K562 (cell line): Measurements from ENCODE around the gene UNC45B. TPM values are rescaled to one million over a fixed set of nuclear protein-coding genes. Genes with fewer than 3 reads are reported as not detected.

ENCODE experiments used
- ATAC-seq: fragments of 200-7000 bp; cut with Tn5 transposase; 3 replicates; pipeline ENCODE4 v1.9.1; 2020; ENCODE audit warnings: moderate library complexity
- BruUV-seq: library from RNA; stranded (reverse); fragments of 400-500 nt; replicated peaks from 2 replicates; lab custom pipeline; 2021; lab: Mats Ljungman, UMichigan
- CTCF ChIA-PET: fragments of 300-600 bp; formaldehyde crosslinking; extraction: SDS; loops from one replicate; lab custom pipeline; 2021; ENCODE audit warnings: low intra/inter-chr PET ratio; lab: Yijun Ruan, JAX
- POLR2A ChIA-PET: fragments of 300-600, 350-650 bp; sonication (Branson Sonifier 250); formaldehyde crosslinking; extraction: SDS; loops from one replicate; lab custom pipeline; 2021; ENCODE audit warnings: antibody characterized with exemption, inconsistent platforms; lab: Yijun Ruan, JAX
- DNase-seq, 4 experiments: peaks; one replicate each; pipeline versions ENCODE4 v3.0.0 to v3.0.0-alpha.2; 2011 to 2018; ENCODE audit warnings: low spot score in 3 of 4, mixed read lengths in 3 of 4; ENCODE audit errors: extremely low read depth in 1 of 4
- FAIRE-seq: peaks from 2 replicates; lab custom pipeline; 2011; peaks lifted over from hg19 to GRCh38; lab: Jason Lieb, UNC
- H2AFZ ChIP-seq: 2 replicates; pipeline ENCODE4 v1.6.0; 2011; ENCODE audit warnings: low read depth, low read length, control low read depth, inconsistent platforms
- H3K27ac ChIP-seq: fragments of 200-600 bp; 3 replicates; pipeline ENCODE4 v1.8.0; 2011; ENCODE audit warnings: low read depth, mild to moderate bottlenecking, control low read depth, inconsistent platforms, low read length, moderate library complexity, mixed read lengths; ENCODE audit errors: extremely low read depth
- H3K27me3 ChIP-seq, 2 experiments: fragments of 300-600 bp in 1 of 2; 2 replicates in 1 of 2; 3 replicates in 1 of 2; pipeline versions ENCODE4 v1.6.0 to v1.8.0; 2011; ENCODE audit warnings: inconsistent platforms in 2 of 2, low read length in 2 of 2, mild to moderate bottlenecking in 1 of 2, mixed read lengths in 1 of 2, moderate library complexity in 1 of 2; ENCODE audit not compliant: control insufficient read depth in 2 of 2, insufficient read depth in 2 of 2
- H3K36me3 ChIP-seq: fragments of 300-600 bp; 3 replicates; pipeline ENCODE4 v1.8.0; 2011; ENCODE audit warnings: mild to moderate bottlenecking, low read length, inconsistent platforms; ENCODE audit not compliant: control insufficient read depth, insufficient read depth
- H3K4me1 ChIP-seq, 2 experiments: fragments of 200-600 bp in 1 of 2; replicated peaks in 1 of 2; 2 replicates in 1 of 2; 3 replicates in 1 of 2; pipeline versions ENCODE4 v1.5.1 to v1.8.0; 2011; ENCODE audit warnings: inconsistent platforms in 2 of 2, low read length in 2 of 2, mild to moderate bottlenecking in 1 of 2, mixed read lengths in 1 of 2, moderate library complexity in 1 of 2; ENCODE audit not compliant: control insufficient read depth in 2 of 2, insufficient read depth in 2 of 2
- H3K4me2 ChIP-seq: 2 replicates; pipeline ENCODE4 v1.6.1; 2011; ENCODE audit warnings: low read length, control low read depth, inconsistent platforms, mixed read lengths; ENCODE audit not compliant: insufficient read depth
- H3K4me3 ChIP-seq: fragments of 200-600 bp; sonication (generic), shearing (Covaris generic); 2 replicates; pipeline ENCODE4 v1.5.1; 2016; ENCODE audit warnings: control low read depth, inconsistent platforms
- H3K79me2 ChIP-seq: fragments of 200-600 bp; 3 replicates; pipeline ENCODE4 v1.8.0; 2011; ENCODE audit warnings: low read length, inconsistent platforms; ENCODE audit not compliant: control insufficient read depth, insufficient read depth
- H3K9ac ChIP-seq, 2 experiments: 2 replicates each; pipeline versions ENCODE4 v1.6.0 to v1.6.1; 2011; ENCODE audit warnings: low read depth in 2 of 2, low read length in 2 of 2, control low read depth in 1 of 2, inconsistent platforms in 1 of 2, mild to moderate bottlenecking in 1 of 2, mixed read lengths in 1 of 2; ENCODE audit not compliant: insufficient read depth in 1 of 2
- H3K9me1 ChIP-seq: one replicate; pipeline ENCODE4 v1.6.0; 2011; ENCODE audit warnings: inconsistent platforms, mild to moderate bottlenecking, low read length, moderate library complexity; ENCODE audit not compliant: control insufficient read depth, insufficient read depth
- H3K9me3 ChIP-seq: replicated peaks from 2 replicates; pipeline ENCODE4 v1.5.1; 2011; ENCODE audit warnings: low read depth, low read length, inconsistent platforms; ENCODE audit not compliant: control insufficient read depth, insufficient read depth
- H4K20me1 ChIP-seq: replicated peaks from 2 replicates; pipeline ENCODE4 v1.6.1; 2011; ENCODE audit warnings: low read length, inconsistent platforms, mixed read lengths; ENCODE audit not compliant: control insufficient read depth, insufficient read depth
- ATF6 ChIP-seq: sonication (generic); formaldehyde crosslinking; IDR thresholded peaks from 2 replicates; pipeline ENCODE4 v1.4.0; 2020; ENCODE audit warnings: mild to moderate bottlenecking, missing genetic modification reagents
- CBX1 ChIP-seq: sonication (generic); IDR thresholded peaks from 2 replicates; pipeline ENCODE4 v1.6.1; 2016; ENCODE audit warnings: antibody characterized with exemption, low read depth, mild to moderate bottlenecking
- CC2D1A ChIP-seq: fragments of 450-650 bp; IDR thresholded peaks from 2 replicates; pipeline ENCODE4 v1.6.1; 2017; ENCODE audit warnings: mild to moderate bottlenecking
- SIN3B ChIP-seq: fragments of 450-650 bp; IDR thresholded peaks from 2 replicates; pipeline ENCODE4 v1.6.1; 2017; ENCODE audit warnings: low read depth, mild to moderate bottlenecking, moderate library complexity
- TRIM28 ChIP-seq: fragments of 450-650 bp; IDR thresholded peaks from 2 replicates; pipeline ENCODE4 v1.6.1; 2017
- ZBTB7A ChIP-seq: IDR thresholded peaks from 2 replicates; pipeline ENCODE4 v1.6.1; 2011; ENCODE audit warnings: low read depth, mild to moderate bottlenecking, low read length, moderate library complexity, borderline replicate concordance; ENCODE audit not compliant: control insufficient read depth
- ZNF696 ChIP-seq: fragments of 250-450 bp; sonication (Bioruptor Pico); conservative IDR thresholded peaks from 2 replicates; pipeline ENCODE4 v1.4.0; 2020; ENCODE audit warnings: mild to moderate bottlenecking, moderate library complexity
- WGBS: fragments of 100-300 bp; shearing (Covaris generic); methylation state at CpG from one replicate; pipeline ENCODE4 v1.1.6; 2016; ENCODE audit warnings: low coverage, mixed read lengths; ENCODE audit not compliant: insufficient coverage; ENCODE audit errors: missing lambda C conversion rate; 5-methylcytosine and 5-hydroxymethylcytosine counted together
- in situ Hi-C: fragments of 300-500 bp; cut with MboI; formaldehyde crosslinking; loops from 4 replicates; pipeline ENCODE4 v1.15.0; 2018; ENCODE audit warnings: inconsistent platforms, mixed read lengths
- intact Hi-C: fragments of 100-400 bp; cut with micrococcal nuclease; formaldehyde crosslinking; loops from 2 replicates; pipeline ENCODE4 v1.14.2; 2022
- polyA plus RNA-seq, 8 experiments: library from polyadenylated mRNA; depleted of rRNA in 4 of 8; stranded (reverse) in 5 of 8; unstranded in 3 of 8; fragments of >200 nt; fragmentation: Nextera tagmentation in 2 of 8; fragmentation: Illumina TruSeq in 1 of 8; extraction: Ambion mirVana in 2 of 8; extraction: Trizol in 1 of 8; gene quantifications; 2 replicates each; pipeline versions ENCODE4 v1.2.1 to v1.2.3, GENCODE V29; 2011 to 2014; ENCODE audit warnings: inconsistent platforms in 1 of 8, missing spikeins in 1 of 8
- total RNA-seq, 7 experiments: library from RNA; depleted of rRNA in 6 of 7; stranded (reverse); fragments of >200 nt in 6 of 7; fragmentation: Illumina TruSeq in 2 of 7; extraction: Trizol in 2 of 7; gene quantifications; 2 replicates each; pipeline versions ENCODE4 v1.2.1 to v1.2.3, GENCODE V29; 2011 to 2021; ENCODE audit warnings: low replicate concordance in 1 of 7

The UNC45B gene
- total and polyA plus RNA-seq, 9 of the 15 experiments (the other 6 are each of a cell fraction or from before 2014, with no cell fraction given) = not detected

GRCh38 chr17:35188111-35188510 is 40.5 kb downstream of the UNC45B start:
- POLR2A ChIA-PET = no interaction called here
- FAIRE-seq = no peak
- H3K9me1 ChIP-seq = no peaks in the 10 kb centered on the region
- TF ChIP-seq ATF6 = no peak
- TF ChIP-seq SIN3B = no peak
- TF ChIP-seq ZNF696 (CRISPR knock-in tag) = no peak
- TF ChIP-seq TRIM28 = no peak
- no peak for TF ChIP-seq CBX1
- TF ChIP-seq CC2D1A = no peak
- TF ChIP-seq ZBTB7A = no peak
- H3K9me3 ChIP-seq = no peaks in the 10 kb centered on the region
- no peak for ATAC-seq
- no peak for DNase-seq
- H3K9ac ChIP-seq = no peak overlapping the region
- in situ Hi-C loops (no loop called here), intact Hi-C loops (no loop called here)
- no peak overlapping the region for H3K4me2 ChIP-seq
- peaks cover 9 to 14% of the 10 kb centered on the region in 2 experiments for H3K27me3 ChIP-seq
- H2AFZ ChIP-seq = no peak overlapping the region
- CTCF ChIA-PET = no interaction called here
- H3K79me2 ChIP-seq = no peaks in the 10 kb centered on the region
- no peaks in the 10 kb centered on the region for H3K36me3 ChIP-seq
- H3K27ac ChIP-seq = no peak overlapping the region
- no peak overlapping the region for H3K4me3 ChIP-seq
- 4% methylated on average over 2 of the region's 2 CpGs for WGBS
- no peaks in the 10 kb centered on the region for H4K20me1 ChIP-seq
- H3K4me1 ChIP-seq = no peaks in the 10 kb centered on the region
- BruUV-seq = no TSS peak
